Measurements from ENCODE around the gene COL8A1. TPM values are rescaled to one million over a fixed set of nuclear protein-coding genes. Genes with fewer than 3 reads are reported as not detected.
A peak's percentile ranks its signal among the peaks of the same experiment; 100 is the strongest.

The COL8A1 gene
- total and polyA plus RNA-seq, 2 donors (not counting 1 experiment from before 2014, with no cell fraction given): 0.12 TPM; not detected in 1

DNA sequence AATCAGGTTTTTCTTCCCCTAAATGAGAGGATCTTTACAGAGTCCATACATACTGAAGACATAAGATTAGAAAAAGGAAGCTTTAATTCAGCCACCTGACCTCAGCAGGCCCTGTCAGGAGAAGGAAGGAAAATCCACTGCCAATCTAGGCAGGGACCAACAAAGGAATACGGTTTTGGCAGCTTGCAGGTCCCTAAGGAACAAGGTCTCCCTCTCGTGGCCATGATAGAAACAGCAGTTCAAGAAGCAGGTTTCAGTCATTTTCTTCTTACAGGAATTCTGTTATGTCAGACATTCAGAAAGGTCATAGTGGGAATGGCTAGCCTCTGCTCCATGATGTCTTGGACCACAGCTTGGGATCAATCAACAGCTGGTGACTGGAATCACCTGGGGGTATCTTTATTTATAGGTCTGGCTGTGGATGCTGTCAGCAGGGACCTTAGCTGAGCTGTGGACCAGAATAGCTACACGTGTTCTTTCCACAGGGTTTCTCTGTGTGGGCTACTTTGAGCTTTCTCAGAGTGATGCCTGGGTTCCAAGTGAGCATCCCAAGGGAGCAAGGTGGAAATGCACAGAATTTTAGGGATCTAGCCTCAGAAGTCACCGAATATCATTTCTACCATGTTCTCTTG lies 169.9 kb downstream of the COL8A1 start:
- Histone ChIP-seq H3K9ac (ENCODE audit: low read length) (no peak overlapping the region), H3K9me3 (ENCODE audit: control extremely low read depth in 1 of 3, control insufficient read depth in 2 of 3, insufficient read depth in 1 of 3, low read length in 2 of 3) (peaks cover 0 to 15% (median 13%) of the 10 kb centered on the region in 3 donors), H3K4me1 (ENCODE audit: control insufficient read depth in 2 of 2, insufficient read depth in 2 of 2, low read length in 2 of 2) (no peaks in the 10 kb centered on the region), H3K27ac (ENCODE audit: low read length in 2 of 2) (no peak overlapping the region), H3K4me2 (replicated peaks; ENCODE audit: low read depth, low read length, poor library complexity, severe bottlenecking) (no peak overlapping the region), H3K27me3 (replicated peaks in 1 of 4; ENCODE audit: control extremely low read depth in 1 of 4, control insufficient read depth in 3 of 4, insufficient read depth in 4 of 4, low read length in 3 of 4) (no peaks in the 10 kb centered on the region), H3K79me2 (ENCODE audit: control insufficient read depth, insufficient read depth, low read length) (no peaks in the 10 kb centered on the region), H2AFZ (ENCODE audit: insufficient read depth, low read depth, low read length, poor library complexity, severe bottlenecking) (no peak overlapping the region), H4K20me1 (ENCODE audit: control insufficient read depth, insufficient read depth, low read length, poor library complexity, severe bottlenecking) (no peaks in the 10 kb centered on the region), H3K4me3 (ENCODE audit: control extremely low read depth in 1 of 5, extremely low read depth in 1 of 5, insufficient read depth in 1 of 5, low read depth in 2 of 5, low read length in 4 of 5) (no peak overlapping the region), H3K36me3 (replicated peaks in 1 of 2; ENCODE audit: control extremely low read depth in 1 of 2, control insufficient read depth in 1 of 2, extremely low read depth in 1 of 2, insufficient read depth in 2 of 2, low read length in 1 of 2) (peaks cover 0 to 1% of the 10 kb centered on the region in 2 experiments)
- no peaks in the 10 kb centered on the region for H3K27me3 Mint-ChIP-seq
- peak; percentile 41 for ATAC-seq (ENCODE audit: low read depth)
- peak; percentile 64 for DNase-seq
- CTCF ChIA-PET: interaction anchor here (0.6 to 2.7 kb wide), 8 partner anchors 9 to 1581 kb away, joined by 3 to 12 read pairs (median 8); partner anchors contain the start of gene CMSS1
- H3K4me3 Mint-ChIP-seq: no peak overlapping the region
- intact Hi-C loops (cut with micrococcal nuclease): loop anchor here (5.0 kb wide), 1 partner anchor 991 kb away; no protein-coding TSS in a partner anchor
- POLR2A ChIA-PET: no interaction called here
- no peak for TF ChIP-seq EZH2 (IDR thresholded peaks at IDR 0.05; ENCODE audit: borderline replicate concordance, insufficient read depth, low read depth, low read length, poor library complexity, severe bottlenecking)
- TF ChIP-seq, protein P1, sequence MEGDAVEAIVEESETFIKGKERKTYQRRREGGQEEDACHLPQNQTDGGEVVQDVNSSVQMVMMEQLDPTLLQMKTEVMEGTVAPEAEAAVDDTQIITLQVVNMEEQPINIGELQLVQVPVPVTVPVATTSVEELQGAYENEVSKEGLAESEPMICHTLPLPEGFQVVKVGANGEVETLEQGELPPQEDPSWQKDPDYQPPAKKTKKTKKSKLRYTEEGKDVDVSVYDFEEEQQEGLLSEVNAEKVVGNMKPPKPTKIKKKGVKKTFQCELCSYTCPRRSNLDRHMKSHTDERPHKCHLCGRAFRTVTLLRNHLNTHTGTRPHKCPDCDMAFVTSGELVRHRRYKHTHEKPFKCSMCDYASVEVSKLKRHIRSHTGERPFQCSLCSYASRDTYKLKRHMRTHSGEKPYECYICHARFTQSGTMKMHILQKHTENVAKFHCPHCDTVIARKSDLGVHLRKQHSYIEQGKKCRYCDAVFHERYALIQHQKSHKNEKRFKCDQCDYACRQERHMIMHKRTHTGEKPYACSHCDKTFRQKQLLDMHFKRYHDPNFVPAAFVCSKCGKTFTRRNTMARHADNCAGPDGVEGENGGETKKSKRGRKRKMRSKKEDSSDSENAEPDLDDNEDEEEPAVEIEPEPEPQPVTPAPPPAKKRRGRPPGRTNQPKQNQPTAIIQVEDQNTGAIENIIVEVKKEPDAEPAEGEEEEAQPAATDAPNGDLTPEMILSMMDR (IDR thresholded peaks at IDR 0.05): peak; percentile 90
- WGBS (ENCODE audit: insufficient coverage): 55% methylated on average over 4 of the region's 4 CpGs
- no peak overlapping the region for H3K27ac Mint-ChIP-seq
- H3K4me1 Mint-ChIP-seq: no peaks in the 10 kb centered on the region
- peaks cover 9% of the 10 kb centered on the region for H3K9me3 Mint-ChIP-seq (ENCODE audit: insufficient read depth)

DNA sequence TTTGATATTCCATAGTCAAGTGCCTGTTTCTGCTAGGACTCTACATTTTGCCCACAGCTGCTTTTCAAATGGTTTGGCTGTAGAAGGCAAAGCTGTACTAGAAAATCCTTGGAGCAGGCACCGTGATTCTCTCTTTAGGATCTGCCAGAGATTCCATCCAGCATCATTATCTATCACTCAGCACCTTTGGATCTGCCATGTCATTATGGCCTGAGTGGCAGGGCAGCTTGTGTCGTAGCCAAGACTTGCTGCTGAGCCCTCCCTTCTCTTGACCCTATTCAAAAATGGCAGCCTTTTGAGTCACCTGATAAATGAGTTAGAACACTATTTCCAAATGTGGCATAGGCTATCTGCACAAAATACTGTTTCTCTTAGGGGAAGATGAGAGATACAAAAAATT lies 171.2 kb downstream of the COL8A1 start:
- H3K27me3 ChIP-seq (replicated peaks in 1 of 4; ENCODE audit: control extremely low read depth in 1 of 4, control insufficient read depth in 3 of 4, insufficient read depth in 4 of 4, low read length in 3 of 4): no peaks in the 10 kb centered on the region
- H3K4me3 Mint-ChIP-seq: no peak overlapping the region

More for the DNA sequence above, 171.2 kb downstream of the COL8A1 start:
- no peak overlapping the region for H3K27ac Mint-ChIP-seq
- Histone ChIP-seq H4K20me1 (ENCODE audit: control insufficient read depth, insufficient read depth, low read length, poor library complexity, severe bottlenecking) (no peaks in the 10 kb centered on the region), H3K79me2 (ENCODE audit: control insufficient read depth, insufficient read depth, low read length) (no peaks in the 10 kb centered on the region), H3K9me3 (ENCODE audit: control extremely low read depth in 1 of 3, control insufficient read depth in 2 of 3, insufficient read depth in 1 of 3, low read length in 2 of 3) (peaks cover 0 to 14% (median 13%) of the 10 kb centered on the region in 3 donors), H3K27ac (ENCODE audit: low read length in 2 of 2) (no peak overlapping the region), H3K4me3 (ENCODE audit: control extremely low read depth in 1 of 5, extremely low read depth in 1 of 5, insufficient read depth in 1 of 5, low read depth in 2 of 5, low read length in 4 of 5) (no peak overlapping the region), H2AFZ (ENCODE audit: insufficient read depth, low read depth, low read length, poor library complexity, severe bottlenecking) (no peak overlapping the region), H3K36me3 (replicated peaks in 1 of 2; ENCODE audit: control extremely low read depth in 1 of 2, control insufficient read depth in 1 of 2, extremely low read depth in 1 of 2, insufficient read depth in 2 of 2, low read length in 1 of 2) (no peaks in the 10 kb centered on the region), H3K4me2 (replicated peaks; ENCODE audit: low read depth, low read length, poor library complexity, severe bottlenecking) (no peak overlapping the region), H3K9ac (ENCODE audit: low read length) (no peak overlapping the region), H3K4me1 (ENCODE audit: control insufficient read depth in 2 of 2, insufficient read depth in 2 of 2, low read length in 2 of 2) (no peaks in the 10 kb centered on the region)
- no peaks in the 10 kb centered on the region for H3K4me1 Mint-ChIP-seq
- POLR2A ChIA-PET: no interaction called here
- CTCF ChIA-PET: interaction anchor here (0.7 to 2.7 kb wide), 5 partner anchors 8 to 992 kb away, joined by 4 to 11 read pairs (median 8); partner anchors contain the start of gene CMSS1
- peaks cover 6% of the 10 kb centered on the region for H3K9me3 Mint-ChIP-seq (ENCODE audit: insufficient read depth)
- intact Hi-C loops (cut with micrococcal nuclease): loop anchor here (5.0 kb wide), 1 partner anchor 992 kb away; no protein-coding TSS in a partner anchor
- no peak for ATAC-seq (ENCODE audit: low read depth)
- no peak for TF ChIP-seq EZH2 (IDR thresholded peaks at IDR 0.05; ENCODE audit: borderline replicate concordance, insufficient read depth, low read depth, low read length, poor library complexity, severe bottlenecking)
- TF ChIP-seq, protein P1 (IDR thresholded peaks at IDR 0.05): no peak
- 100% methylated on average over 1 of the region's 2 CpGs for WGBS (ENCODE audit: insufficient coverage)
- H3K27me3 Mint-ChIP-seq: no peaks in the 10 kb centered on the region
- DNase-seq: no peak
